ENCODE results near the gene KAZALD1.

- no peak for TF ChIP-seq CTCF (IDR thresholded peaks at IDR 0.05; ENCODE audit: insufficient read depth, low read depth, low read length)
- no peak for TF ChIP-seq EZH2 (IDR thresholded peaks at IDR 0.05; ENCODE audit: insufficient read depth, low read length)
Observed at GRCh38 chr10:101043363-101043707, 18.5 kb upstream of the KAZALD1 start.

Data from astrocyte (in vitro differentiated cells and primary cell).